Measurements from ENCODE around the gene INPP4B.
A peak's percentile ranks its signal among the peaks of the same experiment; 100 is the strongest.

Gene INPP4B

DNA sequence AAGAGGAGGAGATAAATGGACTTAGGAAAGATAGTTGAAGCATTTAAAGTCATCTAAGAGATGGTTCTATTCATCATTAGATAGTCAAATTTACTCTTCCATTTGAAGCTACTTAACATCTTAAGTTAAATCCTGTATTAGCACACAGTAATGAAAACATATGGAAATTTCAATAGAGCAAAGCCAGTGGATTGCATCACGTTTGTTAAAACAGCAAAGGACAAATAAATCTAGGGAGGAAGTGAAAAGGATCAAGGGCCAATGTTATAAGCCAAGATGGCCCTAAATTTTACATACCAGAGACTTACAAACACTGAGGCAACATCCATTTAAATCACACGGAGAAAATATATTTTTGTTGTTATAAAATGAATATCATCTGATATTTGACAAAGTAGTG is 602.8 kb downstream of the INPP4B start:
- H3K27me3 ChIP-seq (replicated peaks; ENCODE audit: control insufficient read depth, insufficient read depth, low read length), result no peaks in the 10 kb centered on the region
- TF ChIP-seq, protein P1, sequence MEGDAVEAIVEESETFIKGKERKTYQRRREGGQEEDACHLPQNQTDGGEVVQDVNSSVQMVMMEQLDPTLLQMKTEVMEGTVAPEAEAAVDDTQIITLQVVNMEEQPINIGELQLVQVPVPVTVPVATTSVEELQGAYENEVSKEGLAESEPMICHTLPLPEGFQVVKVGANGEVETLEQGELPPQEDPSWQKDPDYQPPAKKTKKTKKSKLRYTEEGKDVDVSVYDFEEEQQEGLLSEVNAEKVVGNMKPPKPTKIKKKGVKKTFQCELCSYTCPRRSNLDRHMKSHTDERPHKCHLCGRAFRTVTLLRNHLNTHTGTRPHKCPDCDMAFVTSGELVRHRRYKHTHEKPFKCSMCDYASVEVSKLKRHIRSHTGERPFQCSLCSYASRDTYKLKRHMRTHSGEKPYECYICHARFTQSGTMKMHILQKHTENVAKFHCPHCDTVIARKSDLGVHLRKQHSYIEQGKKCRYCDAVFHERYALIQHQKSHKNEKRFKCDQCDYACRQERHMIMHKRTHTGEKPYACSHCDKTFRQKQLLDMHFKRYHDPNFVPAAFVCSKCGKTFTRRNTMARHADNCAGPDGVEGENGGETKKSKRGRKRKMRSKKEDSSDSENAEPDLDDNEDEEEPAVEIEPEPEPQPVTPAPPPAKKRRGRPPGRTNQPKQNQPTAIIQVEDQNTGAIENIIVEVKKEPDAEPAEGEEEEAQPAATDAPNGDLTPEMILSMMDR (IDR thresholded peaks at IDR 0.05; ENCODE audit: insufficient read depth, low read length, poor library complexity, severe bottlenecking), result no peak
- no peak for DNase-seq (ENCODE audit: extremely low read depth, insufficient read length)

DNA sequence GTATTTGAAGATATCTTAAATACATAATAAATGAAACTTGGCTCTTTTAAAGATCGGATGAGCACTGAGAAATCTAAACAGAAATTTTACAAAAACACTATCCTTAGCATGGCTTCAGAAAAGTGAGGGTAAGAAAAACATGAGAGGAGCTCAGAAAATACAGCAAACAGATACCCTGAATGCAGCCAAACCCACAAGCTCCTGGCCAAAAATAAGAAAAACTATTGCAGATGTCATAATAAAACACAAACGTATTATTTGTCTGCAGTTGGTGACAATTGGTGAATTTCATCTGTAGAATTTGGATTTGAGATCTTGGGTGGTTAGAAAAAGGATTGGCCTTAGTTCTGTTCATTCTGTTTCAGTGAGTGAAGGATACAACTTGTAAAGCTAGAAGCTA is 603.9 kb downstream of the INPP4B start:
- H3K36me3 ChIP-seq (ENCODE audit: control insufficient read depth, insufficient read depth, low read length), result no peaks in the 10 kb centered on the region
- TF ChIP-seq, protein P1 (IDR thresholded peaks at IDR 0.05; ENCODE audit: insufficient read depth, low read length, poor library complexity, severe bottlenecking), result no peak
- no peak overlapping the region for H3K4me3 ChIP-seq (replicated peaks; ENCODE audit: low read depth, low read length)
- no peak for DNase-seq (ENCODE audit: extremely low read depth, insufficient read length)
- no peaks in the 10 kb centered on the region for H3K27me3 ChIP-seq (replicated peaks; ENCODE audit: control insufficient read depth, insufficient read depth, low read length)

More for the DNA sequence above, 602.8 kb downstream of the INPP4B start:
- H3K36me3 ChIP-seq (ENCODE audit: control insufficient read depth, insufficient read depth, low read length), result no peaks in the 10 kb centered on the region
- H3K4me3 ChIP-seq (replicated peaks; ENCODE audit: low read depth, low read length), result no peak overlapping the region

DNA sequence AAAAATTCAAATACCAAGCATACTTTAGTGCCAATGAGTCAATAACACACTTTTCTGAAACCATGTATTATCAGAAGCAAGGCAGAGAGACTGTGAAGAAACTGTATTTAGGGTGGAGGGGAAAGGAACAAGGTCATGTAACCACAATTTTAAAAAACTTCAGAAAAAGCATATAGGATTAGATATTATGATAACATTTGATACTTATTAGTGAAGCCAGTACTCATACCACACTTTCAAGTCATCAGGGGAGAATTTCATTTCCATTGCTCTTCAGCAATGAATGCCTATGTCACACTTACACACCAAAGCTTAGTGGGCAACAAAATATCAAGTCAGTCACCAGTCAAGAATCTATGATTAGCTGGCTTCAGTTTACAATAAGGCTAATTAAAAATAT is 607.5 kb downstream of the INPP4B start:
- no peaks in the 10 kb centered on the region for H3K27me3 ChIP-seq (replicated peaks; ENCODE audit: control insufficient read depth, insufficient read depth, low read length)
- H3K4me3 ChIP-seq (replicated peaks; ENCODE audit: low read depth, low read length), result no peak overlapping the region
- TF ChIP-seq, protein P1 (IDR thresholded peaks at IDR 0.05; ENCODE audit: insufficient read depth, low read length, poor library complexity, severe bottlenecking), result no peak
- DNase-seq (ENCODE audit: extremely low read depth, insufficient read length), result no peak
- no peaks in the 10 kb centered on the region for H3K36me3 ChIP-seq (ENCODE audit: control insufficient read depth, insufficient read depth, low read length)

DNA sequence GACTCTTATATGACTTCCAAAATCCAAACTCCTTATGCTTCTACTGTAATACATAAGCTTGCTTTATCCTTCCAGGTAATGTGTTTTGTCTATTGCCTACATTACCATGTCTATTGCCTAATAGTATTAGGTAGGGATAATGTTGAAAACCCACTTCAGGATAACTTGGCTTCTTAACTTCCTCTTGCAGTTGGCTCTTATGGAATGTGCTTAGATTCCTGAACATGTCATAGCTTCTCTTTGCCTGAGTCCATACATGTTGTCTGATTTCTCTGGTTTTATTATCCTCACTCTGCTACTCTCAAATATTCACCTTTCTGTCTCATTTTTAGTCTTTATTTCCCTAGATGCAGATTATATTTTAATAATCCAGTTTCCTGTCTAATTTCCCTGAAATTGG is 609.8 kb downstream of the INPP4B start:
- no peak for DNase-seq (ENCODE audit: extremely low read depth, insufficient read length)
- TF ChIP-seq, protein P1 (IDR thresholded peaks at IDR 0.05; ENCODE audit: insufficient read depth, low read length, poor library complexity, severe bottlenecking), result no peak
- Histone ChIP-seq H3K27me3 (replicated peaks; ENCODE audit: control insufficient read depth, insufficient read depth, low read length) (no peaks in the 10 kb centered on the region), H3K4me3 (replicated peaks; ENCODE audit: low read depth, low read length) (no peak overlapping the region), H3K36me3 (ENCODE audit: control insufficient read depth, insufficient read depth, low read length) (no peaks in the 10 kb centered on the region)

DNA sequence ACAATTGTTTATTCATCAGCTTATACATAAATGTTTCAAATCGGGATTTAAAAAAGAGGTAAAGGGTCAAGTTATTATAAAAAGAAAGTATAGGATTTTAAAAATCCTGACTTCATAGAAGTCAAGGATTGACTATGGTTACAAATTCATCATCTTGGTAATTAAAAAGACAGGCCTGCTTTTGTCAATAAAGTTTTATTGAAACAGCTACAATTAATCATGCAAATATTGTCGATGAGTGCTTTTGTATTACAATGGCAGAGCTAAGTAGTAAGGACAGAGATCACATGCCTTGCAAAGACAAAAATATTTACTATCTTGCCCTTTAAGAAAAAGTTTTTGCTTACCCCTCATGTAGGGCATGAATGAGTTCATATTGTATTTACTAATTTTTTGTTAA is 614.3 kb downstream of the INPP4B start:
- no peak for DNase-seq (ENCODE audit: extremely low read depth, insufficient read length)
- TF ChIP-seq, protein P1 (IDR thresholded peaks at IDR 0.05; ENCODE audit: insufficient read depth, low read length, poor library complexity, severe bottlenecking), result no peak
- H3K27me3 ChIP-seq (replicated peaks; ENCODE audit: control insufficient read depth, insufficient read depth, low read length), result no peaks in the 10 kb centered on the region
- H3K4me3 ChIP-seq (replicated peaks; ENCODE audit: low read depth, low read length), result no peak overlapping the region
- no peaks in the 10 kb centered on the region for H3K36me3 ChIP-seq (ENCODE audit: control insufficient read depth, insufficient read depth, low read length)

DNA sequence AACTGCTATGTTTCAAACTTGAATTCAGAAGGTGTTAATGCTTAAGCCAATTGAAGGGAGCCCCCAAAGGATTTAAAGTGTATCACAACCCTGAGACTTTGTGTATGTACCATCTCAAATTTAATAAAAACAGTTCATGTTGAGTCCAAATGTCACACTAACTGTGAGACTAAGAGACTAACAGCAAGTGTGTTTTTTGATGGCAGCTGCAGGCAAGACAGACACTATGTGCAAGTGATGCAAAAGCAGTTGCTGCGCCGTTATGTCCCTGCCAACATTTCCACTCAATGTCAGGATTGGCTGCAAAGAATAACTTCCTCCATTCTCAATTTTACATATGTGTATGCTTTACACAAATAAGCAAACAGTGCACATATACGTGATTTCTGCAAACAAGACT is 615.1 kb downstream of the INPP4B start:
- H3K4me3 ChIP-seq (replicated peaks; ENCODE audit: low read depth, low read length), result no peak overlapping the region
- no peak for DNase-seq (ENCODE audit: extremely low read depth, insufficient read length)
- TF ChIP-seq, protein P1 (IDR thresholded peaks at IDR 0.05; ENCODE audit: insufficient read depth, low read length, poor library complexity, severe bottlenecking), result peak; percentile 1
- no peaks in the 10 kb centered on the region for H3K27me3 ChIP-seq (replicated peaks; ENCODE audit: control insufficient read depth, insufficient read depth, low read length)
- H3K36me3 ChIP-seq (ENCODE audit: control insufficient read depth, insufficient read depth, low read length), result no peaks in the 10 kb centered on the region
